DMS114 treated with DMSO at 0.1 percent for 48 hours (cell line): ENCODE data around the gene DNAJC6.
A peak's percentile ranks its signal among the peaks of the same experiment; 100 is the strongest.
"Not testable (repeated sequence)": the region's sequence is repeated elsewhere in the genome, so short reads cannot be mapped to it uniquely, and the experiment has no call there.

Source experiments
- DNase-seq: peaks from one replicate; lab custom pipeline; 2025; ENCODE audit not compliant: unreplicated experiment; lab: John Stamatoyannopoulos, UW

The DNAJC6 gene

GRCh38 chr1:65309304-65310077 lies at the start of gene DNAJC6:
DNAJC6 (plus strand) TSS chr1:65309543; CDS start chr1:65309746, 203 bp downstream.
- DNase-seq = no peak

- no peak for DNase-seq
These were observed 49.5 kb upstream of the DNAJC6 start for GRCh38 chr1:65259816-65260215.

- no peak for DNase-seq
These were observed 48.4 kb upstream of the DNAJC6 start for GRCh38 chr1:65260851-65261473.

- no peak for DNase-seq
These were observed 46.1 kb upstream of the DNAJC6 start for GRCh38 chr1:65263286-65263685.

GRCh38 chr1:65264197-65264929 lies 45.0 kb upstream of the DNAJC6 start:
- DNase-seq = peak; percentile 29

GRCh38 chr1:65265296-65265650 lies 44.1 kb upstream of the DNAJC6 start:
- DNase-seq = peak; percentile 19

- peak; percentile 26 for DNase-seq
These were observed 43.5 kb upstream of the DNAJC6 start for GRCh38 chr1:65265651-65266351.

- DNase-seq = no peak
These were observed 42.9 kb upstream of the DNAJC6 start for GRCh38 chr1:65266476-65266875.

- DNase-seq = no peak
These were observed 42.1 kb upstream of the DNAJC6 start for GRCh38 chr1:65267271-65267670.

- DNase-seq = no peak
These were observed 41.7 kb upstream of the DNAJC6 start for GRCh38 chr1:65267683-65268082.

GRCh38 chr1:65269612-65270011 lies 39.7 kb upstream of the DNAJC6 start:
- DNase-seq = no peak

- DNase-seq = no peak
These were observed 33.0 kb upstream of the DNAJC6 start for GRCh38 chr1:65276197-65276939.

- no peak for DNase-seq
These were observed 31.6 kb upstream of the DNAJC6 start for GRCh38 chr1:65277605-65278347.

GRCh38 chr1:65278376-65279069 lies 30.8 kb upstream of the DNAJC6 start:
- no peak for DNase-seq

GRCh38 chr1:65279070-65279779 lies 30.1 kb upstream of the DNAJC6 start:
- DNase-seq = no peak

- no peak for DNase-seq
These were observed 27.5 kb upstream of the DNAJC6 start for GRCh38 chr1:65281846-65282245.

- no peak for DNase-seq
These were observed 25.1 kb upstream of the DNAJC6 start for GRCh38 chr1:65284229-65284628.

GRCh38 chr1:65289449-65289848 lies 19.9 kb upstream of the DNAJC6 start:
- DNase-seq = no peak

GRCh38 chr1:65291818-65292217 lies 17.5 kb upstream of the DNAJC6 start:
- DNase-seq = not testable (repeated sequence)
